Stimulated activated CD4-positive, alpha-beta T cell treated with anti-CD3 and anti-CD28 coated beads, Interleukin-4, amount 100 ng/mL, for 4 hours (primary cell): ENCODE data around the gene STRIT1.
"Not testable (repeated sequence)": the region's sequence is repeated elsewhere in the genome, so short reads cannot be mapped to it uniquely, and the experiment has no call there.

Experiments
- DNase-seq, 2 experiments: peaks; one replicate each; pipeline ENCODE4 v3.0.0-alpha.2; 2020

STRIT1 gene

DNA sequence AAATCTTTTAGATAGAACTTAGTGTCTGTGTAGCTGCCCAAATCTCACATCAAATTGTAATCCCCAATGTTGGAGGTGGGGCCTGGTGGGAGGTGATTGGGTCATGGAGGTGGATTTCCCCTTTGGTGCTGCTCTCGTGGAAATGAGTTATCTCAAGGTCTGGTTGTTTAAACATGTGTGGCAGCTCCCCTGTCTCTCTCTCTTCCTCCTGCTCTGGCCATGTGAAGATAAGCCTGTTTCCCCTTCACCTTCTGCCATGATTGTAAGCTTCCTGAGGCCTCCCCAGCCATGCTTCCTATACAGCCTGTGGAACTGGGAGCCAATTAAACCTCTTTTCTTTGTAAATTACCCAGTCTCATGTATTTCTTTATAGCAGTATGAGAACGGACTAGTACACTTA lies 30.6 kb downstream of the STRIT1 start:
- not testable (repeated sequence) for DNase-seq

DNA sequence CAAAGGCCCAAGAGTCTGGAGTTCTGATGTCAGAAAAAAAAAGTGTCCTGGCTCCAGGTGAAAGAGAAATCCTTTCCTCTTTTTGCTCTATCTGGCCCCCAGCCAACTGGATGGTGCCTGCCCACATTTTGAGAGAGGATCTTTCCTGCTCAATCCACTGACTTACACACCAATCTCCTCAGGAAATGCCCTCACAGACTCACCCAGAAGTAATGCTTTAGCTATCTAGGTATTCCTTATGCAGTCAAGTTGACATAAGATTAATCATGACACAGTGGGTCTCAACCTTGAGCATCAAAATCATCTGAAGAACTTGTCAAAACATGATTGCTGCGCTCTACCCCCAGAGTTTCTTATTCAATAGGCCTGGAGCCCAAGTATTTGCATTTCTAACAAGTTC lies 31.2 kb downstream of the STRIT1 start:
- no peak for DNase-seq

DNA sequence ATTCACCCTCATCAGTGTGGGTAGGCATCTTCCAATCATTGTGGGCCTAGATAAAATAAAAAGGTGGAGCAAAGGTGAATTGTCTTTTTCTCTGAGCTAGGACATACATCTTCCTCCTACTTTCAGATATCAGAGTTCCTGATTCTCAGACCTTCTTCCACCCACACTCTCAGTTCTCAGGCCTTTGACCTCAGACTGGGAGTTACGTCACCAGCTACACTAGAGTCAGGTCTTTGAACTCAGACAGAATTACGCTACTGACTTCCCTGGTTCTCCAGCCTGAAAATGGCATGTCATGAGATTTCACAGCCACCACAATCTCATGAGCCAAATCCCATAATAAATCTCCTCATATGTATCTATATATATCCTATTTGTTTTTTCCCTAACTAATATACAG lies 39.0 kb downstream of the STRIT1 start:
- DNase-seq, result no peak

DNA sequence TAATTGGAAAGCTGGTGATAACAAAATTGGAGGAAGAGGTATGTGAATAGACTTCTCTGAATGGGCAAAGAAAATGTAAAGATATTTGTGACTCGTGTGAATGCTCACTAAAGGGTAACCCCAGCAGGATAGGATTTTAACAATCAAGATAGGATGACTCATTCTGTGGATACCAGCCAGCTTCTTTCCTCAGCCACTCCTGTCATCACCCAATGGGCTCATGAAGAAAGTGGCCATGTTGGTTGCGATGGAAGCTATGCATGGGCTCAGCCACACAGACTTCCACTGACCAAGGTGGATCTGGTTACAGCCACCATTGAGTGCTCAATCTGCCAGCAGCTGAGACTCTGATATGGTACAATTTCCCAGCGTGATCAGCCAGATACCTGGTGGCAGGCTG lies 40.9 kb downstream of the STRIT1 start:
- no peak for DNase-seq

DNA sequence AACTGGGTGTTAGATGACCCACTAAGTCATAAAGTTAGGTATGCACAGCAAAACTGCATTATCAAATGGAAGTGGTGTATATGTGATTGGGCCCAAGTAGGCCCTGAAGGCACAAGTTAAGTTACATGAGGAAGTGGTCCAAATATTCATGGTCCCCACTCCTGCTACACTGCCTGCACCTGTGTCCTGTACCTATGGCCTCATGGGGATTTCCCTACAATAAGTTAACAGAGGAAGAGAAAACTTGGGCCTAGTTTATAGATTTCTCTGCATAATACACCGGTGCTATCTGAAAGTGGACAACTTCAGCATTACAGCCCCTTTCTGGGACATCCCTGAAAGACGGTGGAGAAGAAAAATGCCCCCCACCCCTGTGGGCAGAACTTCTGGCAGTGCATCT lies 41.5 kb downstream of the STRIT1 start:
- no peak for DNase-seq

DNA sequence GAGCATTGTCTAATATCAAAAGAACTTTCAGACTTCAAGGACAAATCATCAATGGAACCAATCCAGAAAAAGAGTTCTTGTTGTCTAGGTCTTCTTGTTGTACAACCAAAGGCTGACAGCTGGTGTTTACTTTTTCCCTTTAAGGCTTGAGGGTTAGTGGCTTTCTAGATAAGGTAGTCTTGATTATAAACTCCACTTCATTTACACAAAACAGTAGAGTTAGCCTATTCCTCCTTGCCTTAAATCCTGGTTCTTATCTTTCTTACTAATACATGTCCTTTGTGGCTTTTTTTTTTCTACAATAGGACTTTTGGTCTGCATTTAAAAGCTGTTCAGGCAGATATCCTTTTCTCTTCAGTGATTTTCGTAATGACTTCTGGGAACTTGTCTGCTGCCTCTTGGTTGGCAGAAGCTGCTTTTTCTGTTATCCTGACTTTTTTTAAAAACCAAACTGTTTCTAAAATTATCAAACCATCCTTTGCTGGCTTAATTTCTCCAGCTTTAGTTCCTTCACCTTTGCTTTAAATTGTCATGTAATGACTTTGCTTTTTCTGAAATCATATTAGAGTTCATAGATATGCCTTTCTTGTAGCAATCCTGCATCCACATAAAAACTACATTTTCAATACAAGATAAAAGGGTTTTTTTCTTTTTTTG lies 44.8 kb downstream of the STRIT1 start:
- no peak for DNase-seq

DNA sequence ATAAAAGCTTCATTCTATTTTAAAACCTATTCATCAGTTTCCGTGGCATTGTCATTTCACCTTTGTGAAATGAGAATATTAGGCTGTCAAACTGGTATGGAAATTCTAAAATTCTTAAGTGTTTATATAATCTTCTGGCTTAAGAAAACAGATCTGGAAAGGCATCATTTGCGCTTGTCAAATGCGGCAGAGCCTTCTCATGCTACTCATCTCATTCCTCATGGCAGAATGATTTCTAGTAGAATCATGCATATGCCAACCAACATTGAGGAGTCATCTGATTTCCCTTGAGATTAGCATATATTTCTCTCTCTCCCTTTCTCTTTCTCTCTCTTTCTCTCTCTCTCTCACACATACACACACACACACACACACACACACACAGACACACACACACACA lies 48.8 kb downstream of the STRIT1 start:
- DNase-seq, result no peak

DNA sequence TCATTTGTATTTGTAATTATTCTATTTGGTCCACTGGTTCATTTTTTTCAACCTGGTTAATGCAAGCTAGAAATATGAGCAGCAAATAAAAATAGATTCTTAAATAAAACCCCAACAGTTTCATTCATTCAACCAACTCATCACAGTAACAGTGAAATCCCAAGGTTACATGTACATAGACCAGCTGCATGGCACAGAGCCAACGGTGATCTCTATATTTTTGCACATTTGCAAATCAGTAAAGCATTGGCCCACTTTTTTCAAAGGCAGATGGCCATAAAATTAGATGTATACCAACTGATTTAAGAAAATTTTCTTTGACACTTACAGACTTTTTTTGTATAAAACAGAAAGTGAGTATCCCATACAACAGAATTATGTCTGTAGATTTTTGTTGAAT lies 49.3 kb downstream of the STRIT1 start:
- DNase-seq, result no peak

DNA sequence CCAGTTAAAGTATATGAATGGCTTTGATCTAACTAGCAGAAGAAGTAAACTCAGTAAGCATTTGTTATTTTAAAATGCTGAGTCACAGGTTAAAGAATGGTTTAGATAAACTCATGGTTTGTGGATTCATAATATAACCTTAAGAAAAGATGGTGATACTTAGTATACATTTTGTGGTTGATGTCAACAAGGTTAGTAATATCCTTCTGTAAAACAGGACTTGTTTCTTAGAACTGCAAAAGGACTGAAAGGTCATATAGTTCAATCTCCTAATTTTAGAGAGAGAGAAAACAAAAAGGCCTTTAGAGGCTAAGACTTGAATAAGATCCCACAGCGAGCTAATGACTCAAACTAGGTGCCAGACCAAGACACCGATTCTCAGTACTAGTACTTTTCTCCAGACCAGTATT lies 50.0 kb downstream of the STRIT1 start:
- no peak for DNase-seq

DNA sequence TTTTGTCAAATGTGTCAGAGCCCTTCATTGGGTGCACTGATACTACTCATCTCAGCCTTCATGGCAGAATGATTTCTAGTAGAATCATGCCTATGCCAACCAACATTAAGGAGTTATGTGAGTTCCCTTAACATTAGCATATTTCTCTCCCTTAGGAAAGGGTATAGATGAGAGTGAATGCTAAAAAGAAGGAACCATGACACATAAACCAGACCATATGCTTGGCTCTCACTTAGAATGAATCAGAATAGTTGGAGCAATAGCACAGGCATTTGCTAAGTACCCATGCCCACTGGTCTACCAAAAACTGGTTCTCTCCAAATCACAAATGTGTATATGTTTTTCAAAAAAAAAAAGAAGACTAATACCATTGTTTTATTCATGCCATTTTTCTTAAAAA lies 51.1 kb downstream of the STRIT1 start:
- DNase-seq, result no peak

DNA sequence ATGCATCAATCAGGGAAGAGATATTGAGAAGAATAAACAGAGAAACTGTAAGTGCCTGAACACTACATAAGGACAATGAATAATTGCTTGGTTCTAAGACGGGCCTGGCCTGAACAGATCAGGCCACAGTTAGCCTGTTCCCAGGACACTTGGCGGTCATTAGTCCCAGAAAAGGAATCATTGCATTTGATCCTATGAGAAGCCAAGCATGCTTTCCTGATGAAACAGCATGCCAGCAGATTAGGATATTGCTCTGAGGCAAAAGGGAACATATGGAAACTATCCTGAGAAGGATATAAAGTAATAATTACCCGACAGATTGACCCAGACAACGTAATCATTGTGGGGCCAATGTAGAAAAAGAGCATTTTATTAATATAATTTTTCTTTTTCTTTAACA lies 51.9 kb downstream of the STRIT1 start:
- DNase-seq, result no peak
